ENCODE measurements around the gene TSPAN3. TPM values are rescaled to one million over a fixed set of nuclear protein-coding genes. Genes with fewer than 3 reads are reported as not detected.

TSPAN3 gene
- total and polyA plus RNA-seq, 4 donors = 339 to 494 (median 450) TPM

- no peak for TF ChIP-seq CTCF (IDR thresholded peaks at IDR 0.05; ENCODE audit: control extremely low read depth, extremely low read depth)
- no peaks in the 10 kb centered on the region for H3K4me1 ChIP-seq (ENCODE audit: control insufficient read depth in 5 of 5, insufficient read depth in 5 of 5, low read length in 5 of 5)
- DNase-seq = no peak
Observed at GRCh38 chr15:77017091-77017660, 53.7 kb downstream of the TSPAN3 start.

GRCh38 chr15:77016321-77016695 is 54.6 kb downstream of the TSPAN3 start:
- Histone ChIP-seq H3K36me3 (ENCODE audit: control insufficient read depth in 4 of 4, insufficient read depth in 4 of 4, low read length in 4 of 4) (no peaks in the 10 kb centered on the region), H3K4me1 (ENCODE audit: control insufficient read depth in 5 of 5, insufficient read depth in 5 of 5, low read length in 5 of 5) (no peaks in the 10 kb centered on the region), H3K27ac (ENCODE audit: low read depth in 1 of 2, low read length in 1 of 2) (no peak overlapping the region), H3K9me3 (ENCODE audit: control insufficient read depth in 4 of 4, insufficient read depth in 3 of 4, low read length in 3 of 4) (no peaks in the 10 kb centered on the region), H3K4me3 (no peak overlapping the region), H3K27me3 (ENCODE audit: control insufficient read depth in 3 of 3, insufficient read depth in 3 of 3, low read length in 2 of 3) (no peaks in the 10 kb centered on the region), H3K9ac (ENCODE audit: insufficient read depth in 1 of 2, low read length in 2 of 2) (no peak overlapping the region)
- no peak for TF ChIP-seq CTCF (IDR thresholded peaks at IDR 0.05; ENCODE audit: control extremely low read depth, extremely low read depth)
- no peak for DNase-seq
- ATAC-seq (ENCODE audit: insufficient read depth, low FRiP score) = no peak
- 86 to 87% methylated on average over 3 of the region's 3 CpGs for WGBS, 2 donors

More at GRCh38 chr15:77017091-77017660, 53.7 kb downstream of the TSPAN3 start:
- no peak for ATAC-seq (ENCODE audit: insufficient read depth, low FRiP score)
- no peaks in the 10 kb centered on the region for H3K36me3 ChIP-seq (ENCODE audit: control insufficient read depth in 4 of 4, insufficient read depth in 4 of 4, low read length in 4 of 4)
- 91 to 92% methylated on average over 7 of the region's 7 CpGs for WGBS, 2 donors
- no peak overlapping the region for H3K27ac ChIP-seq (ENCODE audit: low read depth in 1 of 2, low read length in 1 of 2)
- H3K9me3 ChIP-seq (ENCODE audit: control insufficient read depth in 4 of 4, insufficient read depth in 3 of 4, low read length in 3 of 4) = no peaks in the 10 kb centered on the region
- H3K27me3 ChIP-seq (ENCODE audit: control insufficient read depth in 3 of 3, insufficient read depth in 3 of 3, low read length in 2 of 3) = no peaks in the 10 kb centered on the region
- no peak overlapping the region for H3K9ac ChIP-seq (ENCODE audit: insufficient read depth in 1 of 2, low read length in 2 of 2)
- H3K4me3 ChIP-seq = no peak overlapping the region

- no peaks in the 10 kb centered on the region for H3K9me3 ChIP-seq (ENCODE audit: control insufficient read depth in 4 of 4, insufficient read depth in 3 of 4, low read length in 3 of 4)
- ATAC-seq (ENCODE audit: insufficient read depth, low FRiP score) = no peak
- no peak overlapping the region for H3K27ac ChIP-seq (ENCODE audit: low read depth in 1 of 2, low read length in 1 of 2)
- DNase-seq = no peak
- no peak overlapping the region for H3K9ac ChIP-seq (ENCODE audit: insufficient read depth in 1 of 2, low read length in 2 of 2)
- H3K4me1 ChIP-seq (ENCODE audit: control insufficient read depth in 5 of 5, insufficient read depth in 5 of 5, low read length in 5 of 5) = no peaks in the 10 kb centered on the region
- H3K36me3 ChIP-seq (ENCODE audit: control insufficient read depth in 4 of 4, insufficient read depth in 4 of 4, low read length in 4 of 4) = no peaks in the 10 kb centered on the region
- no peak overlapping the region for H3K4me3 ChIP-seq
- TF ChIP-seq CTCF (IDR thresholded peaks at IDR 0.05; ENCODE audit: control extremely low read depth, extremely low read depth) = no peak
- no peaks in the 10 kb centered on the region for H3K27me3 ChIP-seq (ENCODE audit: control insufficient read depth in 3 of 3, insufficient read depth in 3 of 3, low read length in 2 of 3)
- WGBS, 2 donors = 30 to 52% methylated on average over 20 to 21 of the region's 21 CpGs
Observed at GRCh38 chr15:77015646-77016320, 55.1 kb downstream of the TSPAN3 start.

Measured in lung (tissue), 12 donors.